Suprapubic skin (tissue), 3 donors: ENCODE results near the gene GTF2IRD1.
"Not testable (repeated sequence)": the region's sequence is repeated elsewhere in the genome, so short reads cannot be mapped to it uniquely, and the experiment has no call there.

ENCODE experiments used
- POLR2AphosphoS5 ChIP-seq, 3 donors: sonication (generic); formaldehyde crosslinking; IDR thresholded peaks; one replicate each; pipeline ENCODE4 v1.6.1; 2017; ENCODE audit warnings: antibody characterized with exemption in 3 of 3
- TF ChIP-seq, protein P1 (sequence below), 2 donors: fragments of 200-600 bp in 1 of 2; fragments of 450-650 bp in 1 of 2; sonication (generic) in 1 of 2; IDR thresholded peaks; one replicate each; pipeline ENCODE4 v1.5.1; 2016 to 2019; ENCODE audit warnings: antibody characterized with exemption in 2 of 2, mild to moderate bottlenecking in 1 of 2, moderate library complexity in 1 of 2

DNA sequence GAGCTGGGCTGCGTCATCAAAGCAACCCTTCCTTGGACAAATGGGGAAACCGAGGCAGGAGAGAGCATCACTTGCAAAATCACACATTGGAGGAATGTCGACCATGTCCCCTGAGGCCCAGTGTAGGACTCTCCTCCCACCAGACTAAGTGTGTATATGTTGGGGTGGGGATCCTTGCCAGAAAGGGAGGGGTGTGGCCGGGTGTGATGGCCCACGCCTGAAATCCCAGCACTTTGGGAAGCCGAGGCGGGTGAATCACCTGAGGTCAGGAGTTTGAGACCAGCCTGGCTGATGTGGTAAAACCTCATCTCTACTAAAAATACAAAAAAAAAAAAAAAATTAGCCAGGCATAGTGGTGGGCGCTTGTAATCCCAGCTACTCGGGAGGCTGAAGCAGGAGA, 23.3 kb upstream of the GTF2IRD1 start:
- TF ChIP-seq, protein P1, sequence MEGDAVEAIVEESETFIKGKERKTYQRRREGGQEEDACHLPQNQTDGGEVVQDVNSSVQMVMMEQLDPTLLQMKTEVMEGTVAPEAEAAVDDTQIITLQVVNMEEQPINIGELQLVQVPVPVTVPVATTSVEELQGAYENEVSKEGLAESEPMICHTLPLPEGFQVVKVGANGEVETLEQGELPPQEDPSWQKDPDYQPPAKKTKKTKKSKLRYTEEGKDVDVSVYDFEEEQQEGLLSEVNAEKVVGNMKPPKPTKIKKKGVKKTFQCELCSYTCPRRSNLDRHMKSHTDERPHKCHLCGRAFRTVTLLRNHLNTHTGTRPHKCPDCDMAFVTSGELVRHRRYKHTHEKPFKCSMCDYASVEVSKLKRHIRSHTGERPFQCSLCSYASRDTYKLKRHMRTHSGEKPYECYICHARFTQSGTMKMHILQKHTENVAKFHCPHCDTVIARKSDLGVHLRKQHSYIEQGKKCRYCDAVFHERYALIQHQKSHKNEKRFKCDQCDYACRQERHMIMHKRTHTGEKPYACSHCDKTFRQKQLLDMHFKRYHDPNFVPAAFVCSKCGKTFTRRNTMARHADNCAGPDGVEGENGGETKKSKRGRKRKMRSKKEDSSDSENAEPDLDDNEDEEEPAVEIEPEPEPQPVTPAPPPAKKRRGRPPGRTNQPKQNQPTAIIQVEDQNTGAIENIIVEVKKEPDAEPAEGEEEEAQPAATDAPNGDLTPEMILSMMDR (IDR thresholded peaks at IDR 0.05): not testable (repeated sequence)
- not testable (repeated sequence) for TF ChIP-seq POLR2AphosphoS5 (IDR thresholded peaks at IDR 0.05)
